Esophagus squamous epithelium (tissue), 4 donors: ENCODE measurements around the gene ARHGAP32.

Experiments
- POLR2A ChIP-seq, 4 donors: fragments of 450-650 bp; IDR thresholded peaks; one replicate each; pipeline ENCODE4 v1.6.1; 2017; ENCODE audit warnings: antibody characterized with exemption in 4 of 4, mild to moderate bottlenecking in 4 of 4, moderate library complexity in 3 of 4
- TF ChIP-seq, protein P1 (sequence below), 6 experiments: fragments of 450-650 bp in 4 of 6; fragments of 200-600 bp in 2 of 6; sonication (generic) in 2 of 6; IDR thresholded peaks; one replicate each; pipeline ENCODE4 v1.5.1; 2016 to 2019; ENCODE audit warnings: antibody characterized with exemption in 6 of 6, mild to moderate bottlenecking in 4 of 6, moderate library complexity in 4 of 6

DNA sequence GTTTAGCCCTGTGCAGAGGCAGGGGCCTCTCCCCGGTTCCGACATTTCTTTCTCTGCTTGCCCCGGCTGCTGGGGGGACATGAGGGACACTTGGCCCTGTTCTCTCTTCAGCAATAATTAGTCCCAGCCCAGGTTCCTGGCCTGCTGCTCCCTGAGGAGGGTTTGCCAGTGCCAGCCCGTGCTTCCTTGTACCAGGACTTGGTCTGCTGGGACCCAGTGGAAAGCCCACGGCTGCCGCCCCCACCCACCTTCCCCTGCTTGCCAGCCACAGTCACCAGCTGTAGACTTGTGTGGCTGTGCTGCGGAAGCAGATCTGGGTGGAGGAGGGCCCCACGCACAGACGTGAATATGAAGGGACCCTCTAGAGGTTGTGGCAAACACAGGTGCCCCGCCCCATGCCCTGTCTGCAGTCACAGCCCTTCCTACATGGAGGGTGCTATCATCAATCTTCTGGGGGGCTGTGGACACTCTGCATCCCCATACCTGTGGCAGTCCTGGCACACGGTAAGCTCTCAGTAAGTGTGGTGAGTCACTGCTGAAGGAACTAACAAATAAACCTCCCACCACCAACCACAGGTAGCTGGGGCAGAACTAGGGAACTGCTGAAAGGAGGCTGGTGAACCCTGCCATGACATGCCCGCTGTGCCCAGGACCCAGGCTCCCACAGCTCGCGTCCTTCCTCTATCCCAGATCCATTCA is 250.4 kb downstream of the ARHGAP32 start:
- TF ChIP-seq, protein P1, sequence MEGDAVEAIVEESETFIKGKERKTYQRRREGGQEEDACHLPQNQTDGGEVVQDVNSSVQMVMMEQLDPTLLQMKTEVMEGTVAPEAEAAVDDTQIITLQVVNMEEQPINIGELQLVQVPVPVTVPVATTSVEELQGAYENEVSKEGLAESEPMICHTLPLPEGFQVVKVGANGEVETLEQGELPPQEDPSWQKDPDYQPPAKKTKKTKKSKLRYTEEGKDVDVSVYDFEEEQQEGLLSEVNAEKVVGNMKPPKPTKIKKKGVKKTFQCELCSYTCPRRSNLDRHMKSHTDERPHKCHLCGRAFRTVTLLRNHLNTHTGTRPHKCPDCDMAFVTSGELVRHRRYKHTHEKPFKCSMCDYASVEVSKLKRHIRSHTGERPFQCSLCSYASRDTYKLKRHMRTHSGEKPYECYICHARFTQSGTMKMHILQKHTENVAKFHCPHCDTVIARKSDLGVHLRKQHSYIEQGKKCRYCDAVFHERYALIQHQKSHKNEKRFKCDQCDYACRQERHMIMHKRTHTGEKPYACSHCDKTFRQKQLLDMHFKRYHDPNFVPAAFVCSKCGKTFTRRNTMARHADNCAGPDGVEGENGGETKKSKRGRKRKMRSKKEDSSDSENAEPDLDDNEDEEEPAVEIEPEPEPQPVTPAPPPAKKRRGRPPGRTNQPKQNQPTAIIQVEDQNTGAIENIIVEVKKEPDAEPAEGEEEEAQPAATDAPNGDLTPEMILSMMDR (IDR thresholded peaks at IDR 0.05), result no peak
- TF ChIP-seq POLR2A (IDR thresholded peaks at IDR 0.05), result no peak
